GM10248 (cell line): ENCODE measurements around the gene NHLRC4.

ENCODE experiments used
- CTCF ChIA-PET: fragments of 300-600 bp; sonication (Branson Sonifier 250); formaldehyde crosslinking; extraction: SDS; loops from one replicate; lab custom pipeline; 2021; ENCODE audit warnings: antibody characterized with exemption; lab: Yijun Ruan, JAX
- POLR2A ChIA-PET: fragments of 350-650 bp; sonication (Branson Sonifier 250); formaldehyde crosslinking; extraction: SDS; loops from one replicate; lab custom pipeline; 2020; ENCODE audit warnings: antibody characterized with exemption; lab: Yijun Ruan, JAX
- DNase-seq: peaks from one replicate; pipeline ENCODE4 v3.0.0; 2012; ENCODE audit errors: extremely low spot score
- TF ChIP-seq, protein P1 (sequence below): IDR thresholded peaks from 2 replicates; pipeline ENCODE4 v1.5.1; 2012; ENCODE audit warnings: mild to moderate bottlenecking, low read depth; ENCODE audit errors: extremely low read depth, missing control alignments, control extremely low read depth

NHLRC4 gene

DNA sequence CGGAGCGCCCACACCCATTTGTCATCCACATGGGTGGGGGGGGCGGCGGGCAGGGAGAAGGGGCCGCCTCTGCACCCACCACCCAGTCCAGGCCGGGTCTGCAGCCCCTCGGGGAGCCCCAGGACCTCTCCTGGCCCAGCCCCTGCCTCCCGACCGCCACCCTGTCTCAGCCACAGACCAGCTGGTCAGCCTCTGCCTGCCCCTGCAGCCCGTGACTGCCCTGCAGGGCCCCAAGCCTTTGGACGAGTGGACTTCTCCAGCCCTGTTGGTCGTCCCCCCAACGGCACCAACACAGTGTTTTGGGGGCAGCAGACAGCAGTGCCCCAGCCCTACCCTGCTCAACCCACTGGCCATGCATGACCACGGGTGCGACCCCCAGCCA is 5.4 kb upstream of the NHLRC4 start:
- DNase-seq: no peak
- ChIA-PET POLR2A (no interaction called here), CTCF (no interaction called here)
- TF ChIP-seq, protein P1, sequence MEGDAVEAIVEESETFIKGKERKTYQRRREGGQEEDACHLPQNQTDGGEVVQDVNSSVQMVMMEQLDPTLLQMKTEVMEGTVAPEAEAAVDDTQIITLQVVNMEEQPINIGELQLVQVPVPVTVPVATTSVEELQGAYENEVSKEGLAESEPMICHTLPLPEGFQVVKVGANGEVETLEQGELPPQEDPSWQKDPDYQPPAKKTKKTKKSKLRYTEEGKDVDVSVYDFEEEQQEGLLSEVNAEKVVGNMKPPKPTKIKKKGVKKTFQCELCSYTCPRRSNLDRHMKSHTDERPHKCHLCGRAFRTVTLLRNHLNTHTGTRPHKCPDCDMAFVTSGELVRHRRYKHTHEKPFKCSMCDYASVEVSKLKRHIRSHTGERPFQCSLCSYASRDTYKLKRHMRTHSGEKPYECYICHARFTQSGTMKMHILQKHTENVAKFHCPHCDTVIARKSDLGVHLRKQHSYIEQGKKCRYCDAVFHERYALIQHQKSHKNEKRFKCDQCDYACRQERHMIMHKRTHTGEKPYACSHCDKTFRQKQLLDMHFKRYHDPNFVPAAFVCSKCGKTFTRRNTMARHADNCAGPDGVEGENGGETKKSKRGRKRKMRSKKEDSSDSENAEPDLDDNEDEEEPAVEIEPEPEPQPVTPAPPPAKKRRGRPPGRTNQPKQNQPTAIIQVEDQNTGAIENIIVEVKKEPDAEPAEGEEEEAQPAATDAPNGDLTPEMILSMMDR: no peak

GRCh38 chr16:561957-562938 is 4.6 kb upstream of the NHLRC4 start:
- DNase-seq: no peak
- CTCF ChIA-PET: no interaction called here
- POLR2A ChIA-PET: no interaction called here

DNA sequence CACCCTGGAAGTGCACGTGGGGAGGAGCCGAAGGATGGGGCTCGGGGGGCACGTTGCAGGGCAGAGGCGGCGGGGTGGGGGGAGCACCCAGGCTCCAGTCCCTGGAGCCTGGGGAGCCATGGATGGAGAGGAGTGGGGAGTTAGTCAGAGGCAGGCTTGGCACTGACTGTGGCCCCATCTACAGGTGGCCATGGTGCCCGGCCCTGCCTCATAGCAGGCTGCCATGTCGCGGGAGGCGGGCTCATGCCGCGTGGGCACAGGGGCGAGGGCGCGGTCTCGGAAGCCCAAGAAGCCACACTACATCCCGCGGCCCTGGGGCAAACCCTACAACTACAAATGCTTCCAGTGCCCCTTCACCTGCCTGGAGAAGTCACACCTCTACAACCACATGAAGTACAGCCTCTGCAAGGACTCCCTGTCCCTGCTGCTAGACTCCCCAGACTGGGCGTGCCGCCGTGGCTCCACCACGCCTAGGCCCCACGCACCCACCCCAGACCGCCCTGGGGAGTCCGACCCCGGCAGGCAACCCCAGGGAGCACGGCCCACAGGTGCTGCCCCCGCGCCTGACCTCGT is 3.6 kb upstream of the NHLRC4 start:
- TF ChIP-seq, protein P1: no peak
- POLR2A ChIA-PET: no interaction called here
- CTCF ChIA-PET: no interaction called here
- DNase-seq: no peak

More at GRCh38 chr16:561957-562938, 4.6 kb upstream of the NHLRC4 start:
- TF ChIP-seq, protein P1: no peak

- TF ChIP-seq, protein P1: no peak
- CTCF ChIA-PET: no interaction called here
- POLR2A ChIA-PET: no interaction called here
- DNase-seq: no peak
These were observed 2.0 kb upstream of the NHLRC4 start for GRCh38 chr16:564690-565418.

DNA sequence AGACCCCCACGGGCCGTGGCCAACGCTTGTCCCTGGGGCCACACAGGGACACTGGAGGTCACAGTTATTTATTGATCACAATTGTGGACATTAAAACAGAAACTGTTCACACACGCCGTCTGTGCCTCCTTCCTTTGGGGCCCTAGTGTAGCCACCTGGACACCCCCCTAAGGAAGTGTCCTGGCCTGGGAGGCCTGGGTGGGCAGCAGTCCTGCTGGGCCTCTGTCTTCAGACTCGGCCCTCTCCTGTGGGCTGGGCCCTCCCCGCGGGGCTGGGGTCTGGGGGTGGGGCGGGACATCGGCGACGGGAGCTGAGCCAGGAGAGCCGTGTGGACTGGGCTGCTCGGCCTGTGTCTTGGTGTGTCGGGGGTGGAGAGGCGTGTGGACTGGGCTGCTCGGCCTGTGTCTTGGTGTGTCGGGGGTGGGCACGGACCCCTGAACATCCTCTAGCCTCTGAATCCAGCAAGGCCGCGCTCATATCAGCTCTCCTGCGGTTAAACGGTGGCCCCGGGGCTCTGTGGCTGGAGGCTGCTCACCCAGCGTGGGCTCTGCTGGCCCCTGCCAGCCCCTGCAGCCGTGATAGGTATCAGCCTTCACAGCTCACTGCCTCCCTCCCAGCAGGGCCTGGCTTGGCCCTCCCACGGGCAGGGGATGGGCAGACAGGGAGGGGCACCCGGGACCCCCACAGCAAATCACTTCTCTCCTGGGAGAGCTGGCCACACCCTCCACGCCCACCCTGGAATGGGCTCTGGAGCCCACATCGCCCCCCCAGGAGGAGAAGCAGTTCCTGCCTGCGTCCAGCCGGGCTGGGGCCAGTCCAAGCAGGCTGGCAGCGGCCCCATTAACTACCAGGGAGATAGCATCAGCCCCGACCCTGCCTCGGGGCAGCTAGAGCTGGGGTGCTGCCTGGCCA is 1.1 kb upstream of the NHLRC4 start:
- ChIA-PET POLR2A (no interaction called here), CTCF (no interaction called here)
- no peak for DNase-seq
- TF ChIP-seq, protein P1: no peak
